GM19463 (cell line): Measurements from ENCODE around the gene ATG101.
A peak's percentile ranks its signal among the peaks of the same experiment; 100 is the strongest.

Experiments used
- ATAC-seq: cut with Tn5 transposase; IDR thresholded peaks from one replicate; pipeline ENCODE4 v1.9.1; 2021; ENCODE audit warnings: mild to moderate bottlenecking, moderate library complexity; ENCODE audit not compliant: unreplicated experiment

ATG101 gene

GRCh38 chr12:52079576-52080402, 10.0 kb downstream of the ATG101 start, which contains the start of gene SMIM41:
SMIM41 (plus strand) TSS chr12:52079704; CDS start chr12:52079780, 76 bp downstream.
- ATAC-seq = no peak

GRCh38 chr12:52080403-52081251, 10.8 kb downstream of the ATG101 start:
- no peak for ATAC-seq

- ATAC-seq = no peak
These were observed 11.5 kb downstream of the ATG101 start for GRCh38 chr12:52081263-52081733.

- no peak for ATAC-seq
These were observed 12.4 kb downstream of the ATG101 start for GRCh38 chr12:52082026-52082668.

- no peak for ATAC-seq
These were observed 12.8 kb downstream of the ATG101 start for GRCh38 chr12:52082669-52082987.

- ATAC-seq = no peak
These were observed 13.3 kb downstream of the ATG101 start for GRCh38 chr12:52082988-52083637.

GRCh38 chr12:52083638-52083996, 13.8 kb downstream of the ATG101 start:
- no peak for ATAC-seq

- no peak for ATAC-seq
These were observed 14.9 kb downstream of the ATG101 start for GRCh38 chr12:52084491-52085231.

- ATAC-seq = no peak
These were observed 16.0 kb downstream of the ATG101 start for GRCh38 chr12:52085682-52086180.

- ATAC-seq = no peak
These were observed 16.6 kb downstream of the ATG101 start for GRCh38 chr12:52086366-52086765.

- no peak for ATAC-seq
These were observed 17.4 kb downstream of the ATG101 start for GRCh38 chr12:52086944-52087835.

- ATAC-seq = peak; percentile 97
These were observed 18.4 kb downstream of the ATG101 start for GRCh38 chr12:52087961-52088820.

- no peak for ATAC-seq
These were observed 19.7 kb downstream of the ATG101 start for GRCh38 chr12:52089491-52089890.

GRCh38 chr12:52090291-52090690, 20.5 kb downstream of the ATG101 start:
- ATAC-seq = no peak

- ATAC-seq = no peak
These were observed 21.3 kb downstream of the ATG101 start for GRCh38 chr12:52091061-52091460.

- ATAC-seq = no peak
These were observed 22.1 kb downstream of the ATG101 start for GRCh38 chr12:52091869-52092268.

GRCh38 chr12:52093346-52093745, 23.6 kb downstream of the ATG101 start:
- no peak for ATAC-seq
